ENCODE data around the gene GPANK1.

The GPANK1 gene

GRCh38 chr6:31634969-31635575 lies 29.7 kb downstream of the GPANK1 start:
- no peak for DNase-seq (ENCODE audit: low spot score)
- no peak for TF ChIP-seq CTCF (IDR thresholded peaks at IDR 0.05; ENCODE audit: borderline replicate concordance, control extremely low read depth, extremely low read depth, insufficient read depth, missing control alignments)
- in situ Hi-C loops (cut with MboI; ENCODE audit: low sequenced_read_pairs, unreplicated experiment): no loop called here

- in situ Hi-C loops (cut with MboI; ENCODE audit: low sequenced_read_pairs, unreplicated experiment): no loop called here
These were observed 30.7 kb downstream of the GPANK1 start for GRCh38 chr6:31634131-31634530.

GRCh38 chr6:31633447-31633846 lies 31.4 kb downstream of the GPANK1 start:
- TF ChIP-seq CTCF (IDR thresholded peaks at IDR 0.05; ENCODE audit: borderline replicate concordance, control extremely low read depth, extremely low read depth, insufficient read depth, missing control alignments): no peak
- in situ Hi-C loops (cut with MboI; ENCODE audit: low sequenced_read_pairs, unreplicated experiment): no loop called here
- no peak for DNase-seq (ENCODE audit: low spot score)

More at GRCh38 chr6:31634131-31634530, 30.7 kb downstream of the GPANK1 start:
- TF ChIP-seq CTCF (IDR thresholded peaks at IDR 0.05; ENCODE audit: borderline replicate concordance, control extremely low read depth, extremely low read depth, insufficient read depth, missing control alignments): no peak
- DNase-seq (ENCODE audit: low spot score): no peak

- TF ChIP-seq CTCF (IDR thresholded peaks at IDR 0.05; ENCODE audit: borderline replicate concordance, control extremely low read depth, extremely low read depth, insufficient read depth, missing control alignments): no peak
- no peak for DNase-seq (ENCODE audit: low spot score)
- in situ Hi-C loops (cut with MboI; ENCODE audit: low sequenced_read_pairs, unreplicated experiment): no loop called here
These were observed 32.4 kb downstream of the GPANK1 start for GRCh38 chr6:31632279-31632946.

- in situ Hi-C loops (cut with MboI; ENCODE audit: low sequenced_read_pairs, unreplicated experiment): no loop called here
These were observed 33.0 kb downstream of the GPANK1 start for GRCh38 chr6:31631681-31632278.

GRCh38 chr6:31631209-31631608 lies 33.6 kb downstream of the GPANK1 start:
- in situ Hi-C loops (cut with MboI; ENCODE audit: low sequenced_read_pairs, unreplicated experiment): no loop called here
- TF ChIP-seq CTCF (IDR thresholded peaks at IDR 0.05; ENCODE audit: borderline replicate concordance, control extremely low read depth, extremely low read depth, insufficient read depth, missing control alignments): no peak
- no peak for DNase-seq (ENCODE audit: low spot score)

More at GRCh38 chr6:31631681-31632278, 33.0 kb downstream of the GPANK1 start:
- no peak for DNase-seq (ENCODE audit: low spot score)
- TF ChIP-seq CTCF (IDR thresholded peaks at IDR 0.05; ENCODE audit: borderline replicate concordance, control extremely low read depth, extremely low read depth, insufficient read depth, missing control alignments): no peak
